ENCODE data around the gene CTDSP2. TPM values are rescaled to one million over a fixed set of nuclear protein-coding genes. Genes with fewer than 3 reads are reported as not detected.
"Not testable (repeated sequence)": the region's sequence is repeated elsewhere in the genome, so short reads cannot be mapped to it uniquely, and the experiment has no call there.

CTDSP2 gene
- total RNA-seq, 2 donors from 2014 or later = 99.2 to 159 TPM

DNA sequence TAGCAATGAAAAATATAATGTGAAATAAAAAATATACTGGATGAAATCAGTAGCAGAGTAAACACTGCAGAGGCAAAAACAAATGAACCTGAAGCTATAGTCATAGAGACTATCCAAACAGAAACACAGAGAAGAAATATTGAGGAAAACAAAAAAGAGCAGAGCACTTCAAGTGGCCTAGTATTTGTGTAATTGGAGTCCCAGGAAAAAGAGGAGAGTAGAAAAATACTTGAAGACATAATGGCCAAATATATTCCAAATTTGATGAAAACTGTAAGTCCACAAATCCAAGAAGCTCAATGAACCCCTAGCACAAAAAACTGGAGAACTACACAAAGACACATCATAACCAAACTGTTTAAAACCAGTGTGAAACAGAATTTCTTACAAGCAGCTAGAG is 37.2 kb upstream of the CTDSP2 start:
- Histone ChIP-seq H3K4me3 (no peak overlapping the region), H3K9me3 (no peaks in the 10 kb centered on the region), H3K4me1 (replicated peaks) (peaks cover 10% of the 10 kb centered on the region), H3K36me3 (no peaks in the 10 kb centered on the region), H3K27me3 (replicated peaks; ENCODE audit: insufficient read depth) (no peaks in the 10 kb centered on the region), H3K27ac (no peak overlapping the region)
- intact Hi-C loops (cut with DNase I) = no loop called here
- no peak for TF ChIP-seq CTCF (IDR thresholded peaks at IDR 0.05)
- no peak for TF ChIP-seq POLR2AphosphoS5 (IDR thresholded peaks at IDR 0.05)
- TF ChIP-seq POLR2A (IDR thresholded peaks at IDR 0.05) = no peak
- DNase-seq (ENCODE audit: low spot score) = no peak

- 86% methylated on average over 1 of the region's 1 CpG for WGBS
- Histone ChIP-seq H3K36me3 (no peaks in the 10 kb centered on the region), H3K27ac (no peak overlapping the region), H3K4me1 (replicated peaks) (peaks cover 3% of the 10 kb centered on the region), H3K27me3 (replicated peaks; ENCODE audit: insufficient read depth) (no peaks in the 10 kb centered on the region), H3K4me3 (no peak overlapping the region), H3K9me3 (no peaks in the 10 kb centered on the region)
- no peak for DNase-seq (ENCODE audit: low spot score)
- intact Hi-C loops (cut with DNase I) = no loop called here
- TF ChIP-seq CTCF (IDR thresholded peaks at IDR 0.05) (no peak), POLR2AphosphoS5 (IDR thresholded peaks at IDR 0.05) (no peak), POLR2A (IDR thresholded peaks at IDR 0.05) (no peak)
Measured at GRCh38 chr12:57883057-57883456, 36.5 kb upstream of the CTDSP2 start.

- H3K4me1 ChIP-seq (replicated peaks) = no peaks in the 10 kb centered on the region
Measured at GRCh38 chr12:57882575-57882974, 36.0 kb upstream of the CTDSP2 start.

DNA sequence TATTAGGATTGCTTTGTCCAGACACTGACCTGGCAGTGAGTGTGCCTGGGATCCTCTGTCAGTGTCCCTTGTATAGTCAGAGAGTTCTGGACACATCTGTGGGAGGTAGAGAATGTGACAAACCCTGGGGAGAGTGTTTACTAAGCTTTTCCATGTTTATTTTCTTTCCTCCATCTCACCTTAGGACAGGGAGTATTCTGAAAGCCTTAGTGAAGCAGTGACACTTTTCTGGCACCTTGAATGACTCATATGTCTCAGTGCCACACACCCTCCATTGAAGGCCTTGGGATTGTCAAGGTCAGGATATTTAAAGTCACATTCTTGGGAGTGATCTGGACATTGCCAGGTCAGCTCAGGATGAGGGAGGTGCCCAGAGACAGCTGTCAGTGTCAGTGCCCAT is 34.9 kb upstream of the CTDSP2 start:
- no peaks in the 10 kb centered on the region for H3K4me1 ChIP-seq (replicated peaks)
- H3K36me3 ChIP-seq = no peaks in the 10 kb centered on the region
- no peak for DNase-seq (ENCODE audit: low spot score)
- H3K27me3 ChIP-seq (replicated peaks; ENCODE audit: insufficient read depth) = no peaks in the 10 kb centered on the region
- intact Hi-C loops (cut with DNase I) = no loop called here
- no peak for TF ChIP-seq CTCF (IDR thresholded peaks at IDR 0.05)
- no peak for TF ChIP-seq POLR2AphosphoS5 (IDR thresholded peaks at IDR 0.05)
- no peak for TF ChIP-seq POLR2A (IDR thresholded peaks at IDR 0.05)
- no peak overlapping the region for H3K27ac ChIP-seq
- H3K9me3 ChIP-seq = no peaks in the 10 kb centered on the region
- H3K4me3 ChIP-seq = no peak overlapping the region

More at GRCh38 chr12:57882575-57882974, 36.0 kb upstream of the CTDSP2 start:
- no peaks in the 10 kb centered on the region for H3K9me3 ChIP-seq
- no peak for TF ChIP-seq POLR2A (IDR thresholded peaks at IDR 0.05)
- no peak for TF ChIP-seq CTCF (IDR thresholded peaks at IDR 0.05)
- no peak for TF ChIP-seq POLR2AphosphoS5 (IDR thresholded peaks at IDR 0.05)
- no peaks in the 10 kb centered on the region for H3K36me3 ChIP-seq
- DNase-seq (ENCODE audit: low spot score) = no peak
- H3K27ac ChIP-seq = no peak overlapping the region
- intact Hi-C loops (cut with DNase I) = no loop called here
- no peaks in the 10 kb centered on the region for H3K27me3 ChIP-seq (replicated peaks; ENCODE audit: insufficient read depth)
- H3K4me3 ChIP-seq = no peak overlapping the region

GRCh38 chr12:57881035-57881434 is 34.5 kb upstream of the CTDSP2 start:
- H3K27ac ChIP-seq; intact Hi-C loops (cut with DNase I); H3K9me3 ChIP-seq; H3K4me1 ChIP-seq (replicated peaks); H3K4me3 ChIP-seq; H3K27me3 ChIP-seq (replicated peaks; ENCODE audit: insufficient read depth); DNase-seq (ENCODE audit: low spot score); H3K36me3 ChIP-seq: not testable (repeated sequence)
- WGBS = 82% methylated on average over 9 of the region's 9 CpGs
